Transverse colon (tissue), 4 donors: ENCODE results near the gene CCDC88C.

Experiments used
- POLR2A ChIP-seq: fragments of 450-650 bp; IDR thresholded peaks from one replicate; pipeline ENCODE4 v1.6.1; 2016; ENCODE audit warnings: antibody characterized with exemption, mild to moderate bottlenecking, moderate library complexity
- POLR2AphosphoS5 ChIP-seq, 3 donors: sonication (generic); formaldehyde crosslinking; IDR thresholded peaks; one replicate each; pipeline ENCODE4 v1.6.1; 2016; ENCODE audit warnings: antibody characterized with exemption in 3 of 3
- TF ChIP-seq, protein P1 (sequence below), 5 experiments: fragments of 200-600 bp in 3 of 5; fragments of 450-650 bp in 2 of 5; sonication (generic) in 3 of 5; IDR thresholded peaks; 1 replicate in 2 of 5; 2 replicates in 3 of 5; pipeline ENCODE4 v1.5.1; 2016 to 2017; ENCODE audit warnings: antibody characterized with exemption in 5 of 5, inconsistent platforms in 3 of 5, mild to moderate bottlenecking in 2 of 5, moderate library complexity in 1 of 5

DNA sequence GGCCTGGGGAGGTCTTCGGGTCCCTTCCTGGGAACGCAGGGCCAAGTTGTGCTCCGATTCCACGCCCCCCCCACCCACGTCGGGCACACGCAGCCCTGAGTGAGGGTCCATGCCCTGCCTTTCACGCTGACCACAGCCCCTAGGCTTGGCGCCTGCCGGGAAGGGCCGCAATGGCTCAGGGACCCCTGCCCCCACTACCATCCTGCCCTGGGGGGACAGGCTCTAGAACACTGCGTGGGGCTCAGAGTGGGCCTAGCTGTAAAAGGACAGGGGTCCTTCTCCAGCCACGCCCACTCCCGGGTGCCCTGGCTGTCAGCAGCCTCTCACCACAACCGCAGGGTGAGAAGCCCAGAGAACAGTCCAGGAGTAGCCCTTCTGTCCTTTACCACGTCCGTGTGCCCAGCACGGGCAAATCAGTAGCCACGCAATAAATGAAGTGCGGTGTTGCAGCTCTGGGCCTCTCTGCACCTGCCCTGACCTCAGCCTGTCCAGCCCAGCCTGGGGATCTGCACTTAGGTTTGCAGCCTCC, 163.8 kb downstream of the CCDC88C start:
- TF ChIP-seq POLR2A (no peak), POLR2AphosphoS5 (IDR thresholded peaks at IDR 0.05) (no peak)
- TF ChIP-seq, protein P1, sequence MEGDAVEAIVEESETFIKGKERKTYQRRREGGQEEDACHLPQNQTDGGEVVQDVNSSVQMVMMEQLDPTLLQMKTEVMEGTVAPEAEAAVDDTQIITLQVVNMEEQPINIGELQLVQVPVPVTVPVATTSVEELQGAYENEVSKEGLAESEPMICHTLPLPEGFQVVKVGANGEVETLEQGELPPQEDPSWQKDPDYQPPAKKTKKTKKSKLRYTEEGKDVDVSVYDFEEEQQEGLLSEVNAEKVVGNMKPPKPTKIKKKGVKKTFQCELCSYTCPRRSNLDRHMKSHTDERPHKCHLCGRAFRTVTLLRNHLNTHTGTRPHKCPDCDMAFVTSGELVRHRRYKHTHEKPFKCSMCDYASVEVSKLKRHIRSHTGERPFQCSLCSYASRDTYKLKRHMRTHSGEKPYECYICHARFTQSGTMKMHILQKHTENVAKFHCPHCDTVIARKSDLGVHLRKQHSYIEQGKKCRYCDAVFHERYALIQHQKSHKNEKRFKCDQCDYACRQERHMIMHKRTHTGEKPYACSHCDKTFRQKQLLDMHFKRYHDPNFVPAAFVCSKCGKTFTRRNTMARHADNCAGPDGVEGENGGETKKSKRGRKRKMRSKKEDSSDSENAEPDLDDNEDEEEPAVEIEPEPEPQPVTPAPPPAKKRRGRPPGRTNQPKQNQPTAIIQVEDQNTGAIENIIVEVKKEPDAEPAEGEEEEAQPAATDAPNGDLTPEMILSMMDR (IDR thresholded peaks at IDR 0.05) = no peak
